ENCODE measurements around the gene PPP4R1. TPM values are rescaled to one million over a fixed set of nuclear protein-coding genes. Genes with fewer than 3 reads are reported as not detected.

The PPP4R1 gene
- total and polyA plus RNA-seq, 8 donors = 25.9 to 372 (median 40.7) TPM

GRCh38 chr18:9637036-9637767, 22.8 kb upstream of the PPP4R1 start:
- TF ChIP-seq POLR2A (IDR thresholded peaks at IDR 0.05) (no peak), POLR2AphosphoS5 (IDR thresholded peaks at IDR 0.05) (no peak), CTCF (IDR thresholded peaks at IDR 0.05) (no peak), EP300 (IDR thresholded peaks at IDR 0.05) (no peak)
- no peak overlapping the region for H3K4me3 ChIP-seq
- DNase-seq = no peak
- H3K27me3 ChIP-seq = no peaks in the 10 kb centered on the region
- 86 to 91% (median 90%) methylated on average over 11 of the region's 11 CpGs for WGBS, 5 donors
- H3K36me3 ChIP-seq = no peaks in the 10 kb centered on the region
- no peak overlapping the region for H3K27ac ChIP-seq
- peaks cover 0 to 7% (median 0%) of the 10 kb centered on the region in 4 donors for H3K9me3 ChIP-seq
- H3K4me1 ChIP-seq = peaks cover 0 to 2% (median 0%) of the 10 kb centered on the region in 4 donors
- intact Hi-C loops (cut with DNase I; ENCODE audit: low total_unique reads) = no loop called here

GRCh38 chr18:9634856-9635255, 20.5 kb upstream of the PPP4R1 start:
- WGBS, 5 donors = 93 to 96% (median 96%) methylated on average over 8 of the region's 8 CpGs
- Histone ChIP-seq H3K27me3 (no peaks in the 10 kb centered on the region), H3K36me3 (no peaks in the 10 kb centered on the region), H3K9me3 (peaks cover 0 to 7% (median 0%) of the 10 kb centered on the region in 4 donors), H3K4me3 (no peak overlapping the region), H3K27ac (no peak overlapping the region), H3K4me1 (peaks cover 0 to 11% (median 0%) of the 10 kb centered on the region in 4 donors)
- DNase-seq = no peak
- no peak for TF ChIP-seq CTCF (IDR thresholded peaks at IDR 0.05)
- TF ChIP-seq POLR2AphosphoS5 (IDR thresholded peaks at IDR 0.05) = no peak
- no peak for TF ChIP-seq POLR2A (IDR thresholded peaks at IDR 0.05)
- TF ChIP-seq EP300 (IDR thresholded peaks at IDR 0.05) = no peak
- intact Hi-C loops (cut with DNase I; ENCODE audit: low total_unique reads) = no loop called here

- intact Hi-C loops (cut with DNase I; ENCODE audit: low total_unique reads) = no loop called here
- TF ChIP-seq EP300 (IDR thresholded peaks at IDR 0.05) = no peak
- no peak for TF ChIP-seq CTCF (IDR thresholded peaks at IDR 0.05)
- no peak for TF ChIP-seq POLR2AphosphoS5 (IDR thresholded peaks at IDR 0.05)
- TF ChIP-seq POLR2A (IDR thresholded peaks at IDR 0.05) = no peak
- Histone ChIP-seq H3K27ac (no peak overlapping the region), H3K27me3 (no peaks in the 10 kb centered on the region), H3K9me3 (peaks cover 0 to 7% (median 0%) of the 10 kb centered on the region in 4 donors), H3K36me3 (no peaks in the 10 kb centered on the region), H3K4me3 (no peak overlapping the region), H3K4me1 (peaks cover 0 to 11% (median 0%) of the 10 kb centered on the region in 4 donors)
- peak in 1 of 2 donors; percentile 67 for DNase-seq
- WGBS, 5 donors = 45 to 61% (median 51%) methylated on average over 5 of the region's 5 CpGs
These were observed 17.6 kb upstream of the PPP4R1 start for GRCh38 chr18:9631814-9632496.

GRCh38 chr18:9630444-9630843, 16.1 kb upstream of the PPP4R1 start:
- Histone ChIP-seq H3K4me3 (no peak overlapping the region), H3K9me3 (peaks cover 0 to 4% (median 0%) of the 10 kb centered on the region in 4 donors), H3K27me3 (no peaks in the 10 kb centered on the region), H3K4me1 (peaks cover 0 to 11% (median 0%) of the 10 kb centered on the region in 4 donors), H3K36me3 (no peaks in the 10 kb centered on the region), H3K27ac (no peak overlapping the region)
- TF ChIP-seq CTCF (IDR thresholded peaks at IDR 0.05) = no peak
- no peak for TF ChIP-seq POLR2A (IDR thresholded peaks at IDR 0.05)
- no peak for TF ChIP-seq POLR2AphosphoS5 (IDR thresholded peaks at IDR 0.05)
- no peak for TF ChIP-seq EP300 (IDR thresholded peaks at IDR 0.05)
- intact Hi-C loops (cut with DNase I; ENCODE audit: low total_unique reads) = no loop called here
- WGBS, 5 donors = 80 to 89% (median 85%) methylated on average over 8 of the region's 8 CpGs
- no peak for DNase-seq
